HTR-8/SVneo (cell line): ENCODE measurements around the gene DLG2.
A peak's percentile ranks its signal among the peaks of the same experiment; 100 is the strongest.
"Not testable (repeated sequence)": the region's sequence is repeated elsewhere in the genome, so short reads cannot be mapped to it uniquely, and the experiment has no call there.

Experiments used
- DNase-seq: peaks from one replicate; pipeline ENCODE4 v3.0.0; 2011; ENCODE audit warnings: low spot score, mixed read lengths; ENCODE audit not compliant: insufficient read length
- FAIRE-seq: peaks from 2 replicates; lab custom pipeline; 2011; peaks lifted over from hg19 to GRCh38; lab: Jason Lieb, UNC

The DLG2 gene

DNA sequence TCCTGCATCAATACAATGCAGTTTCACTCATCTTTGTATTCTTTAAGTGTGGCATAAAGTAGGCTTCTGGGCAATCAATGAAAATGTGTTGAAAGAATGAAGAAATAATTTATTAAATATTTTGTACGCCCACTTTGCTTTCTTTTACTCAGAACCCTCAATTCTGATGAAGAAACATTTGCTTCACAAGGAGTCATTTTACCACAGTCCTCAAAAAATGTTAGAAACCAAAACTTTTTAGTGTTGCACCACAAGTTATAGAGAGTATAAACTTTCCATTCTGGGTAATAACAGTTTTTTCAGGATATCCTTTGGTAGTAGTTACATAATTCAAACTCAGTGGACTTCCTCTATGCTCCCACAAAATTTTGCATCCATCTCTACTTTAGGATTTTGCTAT is 360.5 kb downstream of the DLG2 start:
- DNase-seq (no peak), FAIRE-seq (no peak)

DNA sequence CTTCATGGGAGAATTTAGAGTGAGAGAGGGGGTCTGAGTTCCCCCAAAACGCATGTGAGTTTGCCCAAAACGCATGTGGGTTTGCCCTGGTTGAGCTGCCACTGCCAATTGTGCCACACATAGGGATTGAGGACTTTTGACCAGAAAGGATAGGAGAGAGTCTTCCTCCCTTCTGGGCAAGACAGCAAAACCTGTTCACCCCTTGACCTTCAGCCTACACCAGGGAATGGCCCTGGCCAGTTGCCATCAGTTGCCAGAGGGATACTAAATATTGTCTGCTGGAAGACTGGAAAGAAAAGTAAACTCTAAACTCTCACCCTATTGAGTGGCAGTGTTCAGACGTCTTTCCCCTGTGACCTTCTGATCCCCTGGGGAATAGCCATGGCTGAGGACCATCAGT is 363.8 kb downstream of the DLG2 start:
- FAIRE-seq: no peak
- no peak for DNase-seq

DNA sequence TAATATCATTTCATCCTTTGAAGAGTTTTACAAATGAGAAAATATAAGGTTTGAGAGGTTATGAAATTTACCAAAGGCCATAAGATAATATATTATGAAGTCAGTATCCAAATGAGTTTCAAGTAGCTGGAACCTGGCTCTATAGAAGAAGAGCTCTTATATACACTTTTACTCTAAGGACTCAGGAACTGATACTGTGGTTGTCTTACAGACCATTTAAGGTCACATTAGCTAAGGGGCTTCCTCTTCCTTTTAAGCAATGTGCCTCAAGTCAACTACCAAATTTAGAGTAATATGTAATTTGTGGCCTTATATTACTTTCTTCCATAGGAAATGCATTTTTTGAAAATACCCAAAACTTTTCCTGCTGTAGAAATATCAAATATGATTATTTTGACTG is 369.3 kb downstream of the DLG2 start:
- no peak for FAIRE-seq

DNA sequence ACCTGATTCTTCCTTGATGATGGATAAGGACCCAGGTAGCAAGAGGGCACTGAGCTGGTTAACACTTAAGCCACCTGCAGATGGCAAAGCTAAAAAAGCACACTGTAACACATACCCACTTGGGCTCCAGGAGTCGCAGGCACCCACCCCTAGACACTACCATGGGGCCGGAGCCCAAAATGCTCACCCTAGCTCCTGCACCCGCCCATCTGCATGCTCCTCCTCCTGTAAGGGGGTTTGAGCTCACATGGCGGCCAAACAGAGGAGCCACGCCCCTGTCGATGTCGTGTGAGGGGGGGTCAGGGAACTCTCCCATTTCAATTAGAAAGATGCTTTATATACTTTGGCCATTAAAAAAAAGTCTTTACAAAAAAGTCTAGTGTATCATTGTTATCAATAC is 370.7 kb downstream of the DLG2 start:
- FAIRE-seq: no peak
- no peak for DNase-seq

More for the DNA sequence above, 369.3 kb downstream of the DLG2 start:
- DNase-seq: no peak

DNA sequence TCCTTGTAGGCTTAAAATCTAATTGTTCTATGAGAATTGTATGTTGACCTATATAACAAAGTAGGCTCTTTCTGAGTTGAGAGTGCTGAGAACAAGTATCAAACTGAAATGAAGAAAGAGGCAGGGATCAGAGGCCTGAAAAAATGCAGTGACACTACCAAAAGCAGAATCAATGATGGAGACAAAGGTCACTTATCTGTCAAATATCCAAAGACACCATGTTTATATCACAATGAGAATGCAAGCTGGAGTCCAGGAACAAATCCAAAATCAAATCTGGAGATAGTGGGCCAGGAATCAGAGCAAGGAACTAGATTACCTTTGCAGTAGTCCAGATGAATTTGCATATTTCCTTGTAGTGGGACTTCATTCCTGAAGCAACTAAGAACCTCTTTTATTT is 377.7 kb downstream of the DLG2 start:
- no peak for DNase-seq
- no peak for FAIRE-seq

DNA sequence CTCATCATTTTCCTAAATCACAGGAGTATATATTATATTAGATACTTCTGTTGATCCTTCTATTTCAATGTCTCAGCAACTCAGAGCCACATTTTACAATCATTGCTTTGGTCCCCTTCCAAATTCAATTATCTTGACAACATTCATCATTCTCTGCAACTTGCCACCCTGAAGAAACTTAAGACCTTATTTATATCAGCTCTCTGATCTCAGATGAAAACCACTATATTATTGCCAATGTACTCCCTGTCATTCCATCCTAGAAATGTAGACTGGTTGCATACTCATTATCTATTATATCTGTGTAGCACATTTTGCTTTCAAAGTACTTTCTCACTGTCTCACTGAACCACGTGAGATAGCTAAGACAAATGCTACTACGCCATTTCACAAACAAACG is 379.3 kb downstream of the DLG2 start:
- FAIRE-seq (peak; percentile 38), DNase-seq (no peak)

DNA sequence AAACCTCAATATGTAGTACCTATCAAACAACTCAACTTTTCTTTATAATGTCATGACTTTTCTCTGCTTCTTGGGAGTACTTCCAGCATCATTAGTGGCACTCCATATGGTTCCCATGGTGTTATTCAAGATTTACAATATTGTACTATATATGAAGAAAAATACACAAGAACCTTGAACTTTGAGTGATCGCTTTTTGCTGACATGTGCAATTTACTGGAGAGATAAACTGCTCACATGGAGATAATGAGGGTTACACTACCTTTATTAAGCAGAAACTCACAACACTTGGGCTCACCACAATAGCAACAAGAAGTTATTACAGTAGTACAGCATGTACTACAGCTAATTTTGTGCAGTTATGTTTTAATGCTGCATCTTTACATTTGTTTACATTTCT is 388.2 kb downstream of the DLG2 start:
- FAIRE-seq: no peak

DNA sequence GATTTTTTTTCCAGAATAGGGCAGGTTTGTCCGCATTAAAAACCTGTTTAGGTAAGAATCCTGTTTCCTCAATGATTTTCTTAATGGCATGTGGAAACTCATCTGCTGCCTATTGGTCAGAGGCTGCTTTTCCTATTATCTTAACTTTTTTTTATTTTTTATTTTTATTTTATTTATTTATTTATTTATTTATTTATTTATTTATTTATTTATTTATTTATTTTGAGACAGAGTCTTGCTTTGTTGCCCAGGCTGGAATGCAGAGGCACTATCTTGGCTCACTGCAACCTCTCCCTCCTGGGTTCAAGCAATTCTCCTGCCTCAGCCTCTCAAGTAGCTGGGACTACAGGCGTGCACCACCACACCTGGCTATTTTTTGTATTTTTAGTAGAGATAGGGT is 389.1 kb downstream of the DLG2 start:
- DNase-seq, FAIRE-seq: not testable (repeated sequence)

More for the DNA sequence above, 388.2 kb downstream of the DLG2 start:
- DNase-seq: no peak

DNA sequence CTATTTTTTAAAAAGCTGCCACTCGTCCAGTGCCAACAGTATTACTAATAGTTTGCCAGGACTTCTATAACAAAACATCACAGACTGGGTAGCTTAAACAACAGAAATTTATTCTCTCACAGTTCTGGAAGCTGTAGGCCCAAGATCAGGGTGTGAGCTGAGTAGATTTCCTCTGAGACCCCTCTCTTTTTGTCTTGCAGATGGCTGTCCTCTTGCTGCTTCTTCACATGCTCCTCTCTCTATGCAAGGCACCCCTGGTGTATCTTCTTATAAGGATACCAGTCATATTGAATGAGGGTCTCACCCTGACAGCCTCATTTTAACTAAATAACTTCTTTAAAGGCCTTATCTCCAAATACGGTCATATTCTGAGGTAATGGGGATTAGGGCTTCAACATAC is 390.9 kb downstream of the DLG2 start:
- FAIRE-seq (no peak), DNase-seq (no peak)

DNA sequence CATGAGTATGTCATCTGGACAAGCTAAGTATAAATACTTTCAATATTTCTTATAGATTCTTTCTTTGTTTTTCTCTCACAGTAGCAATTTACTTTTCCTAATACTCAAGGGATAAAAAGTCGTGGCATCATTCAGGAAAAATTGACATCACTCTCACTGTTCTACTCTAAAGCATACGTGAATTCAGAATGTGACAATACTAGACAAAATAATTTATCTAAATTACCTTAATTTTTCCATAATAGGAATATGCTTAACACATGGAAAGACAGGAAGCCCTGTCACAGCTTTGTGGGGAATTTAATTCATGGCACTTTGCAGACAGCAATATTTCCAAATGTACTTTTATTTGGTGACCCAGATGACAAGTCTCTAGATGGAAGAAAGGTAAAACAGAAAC is 394.6 kb downstream of the DLG2 start:
- FAIRE-seq: no peak
- DNase-seq: no peak

DNA sequence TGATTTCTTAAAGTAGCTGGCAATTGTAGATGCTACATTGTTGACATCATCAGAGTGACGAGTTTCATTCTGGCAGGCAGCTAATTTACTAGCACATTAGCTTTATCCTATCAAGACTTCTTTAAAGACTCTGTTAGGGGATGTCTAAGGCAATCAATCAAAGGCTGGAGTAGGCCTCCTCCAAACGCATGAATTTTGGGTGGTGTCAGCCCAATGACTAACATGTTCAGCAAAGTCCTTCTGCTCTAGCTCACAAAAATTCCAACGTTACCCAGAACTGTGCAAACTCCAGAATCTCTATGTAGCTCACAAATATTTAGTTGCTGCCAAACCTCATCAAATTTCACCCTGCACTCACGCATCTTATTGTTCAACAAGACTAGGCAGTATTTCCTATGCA is 395.6 kb downstream of the DLG2 start:
- FAIRE-seq (no peak), DNase-seq (no peak)

DNA sequence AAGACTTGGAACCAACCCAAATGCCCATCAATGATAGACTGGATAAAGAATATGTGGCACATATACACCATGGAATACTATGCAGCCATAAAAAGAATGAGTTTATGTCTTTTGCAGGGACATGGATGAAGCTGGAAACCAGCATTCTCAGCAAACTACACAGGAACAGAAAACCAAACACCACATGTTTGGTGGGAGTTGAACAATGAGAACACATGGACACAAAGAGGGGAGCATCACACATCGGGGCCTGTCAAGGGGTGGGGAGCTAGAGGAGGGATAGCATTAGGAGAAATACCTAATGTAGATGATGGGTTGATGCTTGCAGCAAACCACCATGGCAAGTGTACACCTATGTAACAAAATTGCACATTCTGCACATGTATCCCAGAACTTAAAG is 397.4 kb downstream of the DLG2 start:
- FAIRE-seq, DNase-seq: not testable (repeated sequence)

DNA sequence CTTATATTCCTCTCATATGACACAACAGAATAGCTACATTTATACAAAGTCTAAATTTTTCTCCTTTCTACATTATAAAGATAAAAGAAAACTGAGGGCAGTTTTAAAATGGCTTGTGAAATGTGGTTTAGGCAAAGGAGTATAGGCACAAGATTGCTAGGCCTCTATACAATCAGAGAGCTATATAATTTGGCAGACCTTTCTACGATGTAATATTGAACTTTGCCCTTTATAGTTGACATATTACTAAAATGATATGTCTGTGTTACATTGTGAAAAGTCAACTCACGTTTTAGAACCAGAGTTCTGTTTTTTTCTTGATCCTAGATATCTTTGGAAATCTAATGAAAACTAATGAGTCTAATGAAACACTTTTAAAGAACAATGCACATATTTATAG is 430.2 kb downstream of the DLG2 start:
- FAIRE-seq: no peak
- DNase-seq: no peak

DNA sequence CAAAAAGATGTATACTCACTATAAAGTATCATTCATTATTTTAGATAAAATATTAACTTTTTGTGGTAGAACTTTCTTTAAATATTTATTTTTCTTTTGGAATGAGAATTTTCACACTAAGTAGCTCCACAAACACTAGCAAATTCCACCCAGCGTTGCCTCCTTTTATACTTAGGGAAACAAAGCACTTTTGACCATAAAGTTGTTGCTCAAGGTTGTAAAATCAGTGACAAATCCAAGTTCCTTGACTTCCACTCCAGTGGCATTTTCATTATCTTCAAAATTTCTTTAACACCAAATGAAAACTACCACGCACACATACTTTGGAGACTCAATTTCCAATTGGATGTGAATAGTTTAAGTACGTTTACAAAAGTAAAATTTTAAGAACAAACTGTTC is 431.2 kb downstream of the DLG2 start:
- FAIRE-seq: no peak
- no peak for DNase-seq

DNA sequence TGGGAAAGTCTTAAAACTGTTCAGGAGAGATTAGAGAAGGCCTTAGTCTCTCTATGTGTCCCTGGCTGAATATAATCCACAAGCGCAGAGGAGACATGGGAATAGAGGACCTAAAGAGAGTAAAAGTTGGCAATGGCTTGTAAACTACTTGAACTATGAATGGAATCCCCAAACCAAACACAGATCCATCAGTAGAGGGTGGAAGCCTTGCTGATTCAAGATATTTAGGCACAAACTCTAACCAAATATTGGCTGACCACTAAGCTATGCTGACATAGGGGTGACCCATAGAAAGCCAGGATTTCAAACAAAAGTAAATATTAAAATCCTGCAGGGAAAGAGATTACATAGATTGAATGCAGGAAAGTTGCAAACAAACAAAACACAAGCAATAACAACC is 439.2 kb downstream of the DLG2 start:
- FAIRE-seq (no peak), DNase-seq (no peak)

DNA sequence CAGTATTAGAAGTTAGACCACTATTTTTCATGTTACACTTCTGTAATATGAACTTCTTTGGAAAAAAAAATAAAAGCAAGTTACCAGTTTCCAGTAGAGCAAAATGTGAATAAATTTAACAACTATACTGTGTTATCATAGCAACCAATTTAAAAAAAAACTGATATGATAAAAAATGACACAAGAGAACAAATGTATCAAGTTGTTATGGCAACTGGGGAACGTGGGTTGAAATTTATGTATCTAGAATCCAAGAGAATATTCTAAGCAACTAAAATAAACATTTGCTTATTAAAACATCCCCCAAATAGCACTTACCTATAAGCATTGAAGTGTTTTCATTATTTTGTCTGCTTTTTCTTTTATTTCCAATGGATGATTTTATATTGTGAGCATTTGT is 442.4 kb downstream of the DLG2 start:
- DNase-seq (no peak), FAIRE-seq (no peak)

DNA sequence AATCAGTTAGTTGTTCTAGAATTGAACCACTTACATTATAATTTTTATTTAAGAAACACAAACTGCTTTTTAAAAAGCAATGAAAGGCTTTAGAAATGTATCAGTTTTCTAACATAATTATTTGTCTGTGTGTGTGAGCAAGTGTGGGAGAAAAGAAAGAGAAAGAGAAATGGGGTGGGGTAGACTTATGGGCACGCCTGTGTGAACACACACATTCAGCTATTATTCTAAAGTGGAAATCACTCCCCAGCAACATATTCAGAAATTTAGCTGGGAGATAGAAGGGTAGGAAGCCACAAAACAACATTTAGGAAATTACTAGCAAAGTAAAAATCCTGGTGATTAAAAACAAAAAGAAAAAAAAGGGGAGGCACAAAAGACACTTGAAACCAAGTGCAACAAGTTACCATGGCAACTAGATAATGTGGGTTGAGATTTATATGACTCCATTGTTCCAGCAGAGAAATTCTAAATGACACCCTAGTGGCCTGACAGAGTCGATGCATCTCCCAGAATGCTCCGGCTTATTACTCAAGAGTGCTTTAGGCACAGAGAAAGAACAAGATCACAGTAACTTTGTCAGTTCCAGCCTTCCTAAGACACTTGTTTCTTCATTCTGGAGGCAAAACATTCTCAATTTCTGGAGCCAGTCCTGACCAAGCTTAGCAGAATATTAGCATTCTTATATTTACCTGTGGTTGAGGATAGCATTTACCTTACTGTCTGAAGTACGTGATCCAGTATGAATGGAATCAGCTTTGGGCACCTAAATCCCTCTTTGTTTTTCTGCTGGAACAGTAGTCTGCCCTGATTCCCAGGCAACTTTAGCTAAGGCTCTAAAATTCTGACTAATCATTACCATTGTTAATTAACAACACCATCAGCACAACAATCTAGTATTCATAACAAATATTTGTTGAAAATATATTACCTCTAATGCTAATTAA is 444.4 kb downstream of the DLG2 start:
- no peak for FAIRE-seq
- no peak for DNase-seq

DNA sequence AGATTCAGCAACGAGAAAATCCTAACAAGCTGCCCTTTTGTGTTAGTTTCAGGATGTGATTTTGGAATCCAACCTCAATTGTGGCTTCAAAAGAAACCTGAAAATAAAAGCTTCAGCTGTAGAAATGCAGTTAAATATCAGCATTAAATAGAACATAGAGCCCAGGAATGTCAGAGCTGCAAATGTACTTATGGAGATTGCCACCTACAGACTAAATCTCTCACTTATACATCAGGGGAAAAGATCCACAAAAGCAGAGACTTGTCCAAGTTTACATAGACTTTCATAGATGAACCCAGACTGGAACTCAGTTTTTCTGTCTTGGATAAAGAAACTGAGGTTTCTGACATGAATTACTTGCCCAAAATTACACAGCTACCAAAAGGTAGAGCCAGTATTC is 446.6 kb downstream of the DLG2 start:
- FAIRE-seq (no peak), DNase-seq (no peak)

DNA sequence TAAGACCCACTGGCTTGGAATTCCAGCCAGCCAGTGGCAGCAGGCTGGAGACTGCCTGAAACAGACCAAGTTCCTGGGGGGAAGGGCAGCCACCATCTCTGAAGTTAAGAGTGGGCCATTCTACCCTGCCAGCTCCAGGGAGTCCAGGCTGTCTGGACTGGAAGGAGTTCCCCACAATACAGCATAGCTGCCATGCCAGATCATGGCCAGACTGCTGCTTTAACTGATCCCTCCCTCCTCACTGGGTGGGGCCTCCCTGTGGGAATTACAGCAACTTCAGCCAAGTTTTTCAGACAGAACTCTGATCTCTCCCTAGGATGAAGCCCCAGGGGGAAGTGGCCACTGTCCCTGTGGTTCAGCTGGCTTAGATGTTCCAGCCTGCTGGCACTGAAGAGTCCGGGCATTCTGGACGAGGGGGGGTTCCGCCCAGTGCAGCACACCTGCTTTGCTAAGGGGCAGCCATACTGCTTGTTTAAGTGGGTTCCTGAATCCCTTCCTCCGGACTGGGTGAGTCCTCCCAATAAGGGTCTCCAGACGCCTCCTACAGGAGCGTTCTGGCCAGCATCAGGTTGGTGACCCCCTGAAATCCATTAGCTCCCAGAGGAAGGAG is 455.4 kb downstream of the DLG2 start:
- no peak for FAIRE-seq
- no peak for DNase-seq

DNA sequence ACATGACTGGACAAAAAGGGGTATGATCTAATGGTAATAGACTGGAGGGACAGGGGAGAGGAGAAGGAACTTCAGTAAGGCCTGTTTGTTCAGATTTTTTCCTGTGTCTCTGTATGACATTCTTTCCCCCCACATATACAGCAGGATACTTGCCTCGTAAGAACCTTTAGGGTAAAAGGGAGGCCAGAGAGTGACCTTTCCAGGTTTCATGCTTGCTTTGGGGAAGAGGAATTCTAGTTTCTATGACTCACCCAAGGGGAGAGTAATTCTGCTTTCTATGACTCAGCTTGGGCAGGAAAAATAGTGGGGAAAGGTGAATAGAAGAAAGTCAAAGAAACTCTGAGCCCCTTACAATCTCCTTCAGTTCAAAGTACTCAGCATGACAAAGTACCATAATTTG is 457.0 kb downstream of the DLG2 start:
- DNase-seq: no peak
- FAIRE-seq: no peak

DNA sequence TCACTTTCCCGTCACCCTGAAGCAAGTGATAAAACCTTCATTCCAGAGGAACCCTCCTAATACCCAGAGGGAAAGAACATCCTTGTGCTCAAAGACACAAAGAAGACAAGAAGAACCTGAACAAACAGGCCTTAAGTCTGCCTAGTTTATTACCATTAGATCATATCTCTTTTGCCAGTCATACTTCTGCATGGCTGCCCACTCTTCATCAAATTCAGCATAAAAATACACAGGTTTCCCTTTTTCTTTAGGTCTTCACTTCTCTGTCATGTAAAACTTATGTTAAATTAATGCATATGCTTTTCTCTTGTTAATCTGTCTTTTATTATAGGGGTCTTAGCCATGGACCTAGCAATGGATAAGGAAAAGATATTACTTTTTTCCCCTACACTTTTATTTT is 459.7 kb downstream of the DLG2 start:
- no peak for DNase-seq
- no peak for FAIRE-seq

DNA sequence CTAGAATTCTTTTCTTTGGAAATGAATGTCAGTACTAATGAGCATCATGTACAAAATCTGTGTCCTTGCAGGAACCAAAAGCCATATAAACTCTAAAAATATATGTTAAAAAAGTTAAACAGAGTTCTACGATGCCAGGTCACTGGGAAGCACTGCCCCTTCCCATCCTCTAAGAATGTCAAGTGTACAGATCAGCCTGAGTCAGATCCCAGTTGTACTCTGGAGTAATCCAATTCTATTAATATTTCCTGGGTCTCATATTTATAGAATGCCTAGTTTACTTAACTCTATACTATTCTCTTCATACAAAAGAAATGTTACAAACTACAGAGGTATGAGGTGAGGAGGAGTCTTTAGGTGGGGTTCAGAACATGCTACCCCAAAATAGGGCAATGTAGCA is 460.1 kb downstream of the DLG2 start:
- DNase-seq: no peak
- no peak for FAIRE-seq
